GM12891 (cell line): Measurements from ENCODE around the gene HIPK2.

Experiments
- POLR2A ChIP-seq: IDR thresholded peaks from 2 replicates; pipeline ENCODE4 v1.6.1; 2011; ENCODE audit warnings: low read depth, low read length, control low read depth
- POLR2AphosphoS5 ChIP-seq: IDR thresholded peaks from 2 replicates; pipeline ENCODE4 v1.6.1; 2011; ENCODE audit warnings: low read depth, low read length, control low read depth
- SPI1 ChIP-seq: IDR thresholded peaks from 2 replicates; pipeline ENCODE4 v1.6.1; 2011; ENCODE audit warnings: low read depth, low read length, control low read depth
- TAF1 ChIP-seq: IDR thresholded peaks from 2 replicates; pipeline ENCODE4 v1.6.1; 2011; ENCODE audit warnings: low read depth, low read length, control low read depth

DNA sequence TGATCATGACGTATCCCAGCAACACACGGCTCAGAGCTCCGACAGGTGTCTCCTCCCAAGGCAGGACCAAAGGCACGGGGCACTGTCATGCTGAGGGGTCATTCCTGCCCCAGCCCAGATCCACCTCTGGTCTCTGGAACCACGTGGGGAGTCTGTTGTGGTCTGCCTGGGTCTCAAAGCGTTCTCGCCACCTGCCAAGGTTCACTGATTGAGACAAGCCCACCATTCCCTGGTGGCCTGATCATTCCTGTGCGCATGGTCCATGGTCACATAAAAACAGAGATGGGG is 83.5 kb downstream of the HIPK2 start:
- TF ChIP-seq POLR2A (no peak), POLR2AphosphoS5 (no peak), TAF1 (no peak), SPI1 (no peak)
